Measurements from ENCODE around the gene TPI1.

The TPI1 gene

GRCh38 chr12:6828781-6829535 is 38.4 kb upstream of the TPI1 start:
- FAIRE-seq, result no peak

DNA sequence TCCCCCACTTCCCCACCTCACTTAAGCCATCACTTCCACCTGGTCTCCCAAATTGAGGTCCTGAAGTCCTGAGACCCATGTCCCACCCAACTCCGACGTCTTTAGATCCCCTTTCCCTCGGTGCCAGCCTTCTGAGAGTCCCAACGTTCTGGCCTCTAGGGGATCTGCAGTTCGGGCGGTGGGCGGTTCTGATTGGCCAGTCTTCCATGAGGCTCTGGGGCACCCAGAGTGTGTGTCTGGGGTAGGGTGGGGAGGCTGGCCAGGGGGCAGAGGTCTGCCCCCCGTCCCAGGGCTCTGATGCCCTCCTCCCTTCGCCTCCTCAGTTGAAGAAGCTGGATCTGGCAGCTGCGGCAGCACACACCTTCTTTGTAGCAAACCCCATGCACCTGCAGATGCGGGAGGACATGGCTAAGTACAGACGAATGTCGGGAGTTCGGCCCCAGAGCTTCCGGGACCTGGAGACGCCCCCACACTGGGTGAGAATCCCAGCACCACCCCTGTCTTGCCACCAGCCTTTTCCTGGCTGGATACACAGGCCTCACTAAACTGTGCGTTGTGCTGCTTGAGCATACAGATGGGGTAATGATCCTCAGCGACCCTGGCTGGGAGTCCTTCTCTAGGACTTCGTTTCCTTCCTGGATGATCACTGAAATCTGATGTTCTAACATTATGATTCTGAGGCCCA is 37.7 kb upstream of the TPI1 start:
- no peak for FAIRE-seq

DNA sequence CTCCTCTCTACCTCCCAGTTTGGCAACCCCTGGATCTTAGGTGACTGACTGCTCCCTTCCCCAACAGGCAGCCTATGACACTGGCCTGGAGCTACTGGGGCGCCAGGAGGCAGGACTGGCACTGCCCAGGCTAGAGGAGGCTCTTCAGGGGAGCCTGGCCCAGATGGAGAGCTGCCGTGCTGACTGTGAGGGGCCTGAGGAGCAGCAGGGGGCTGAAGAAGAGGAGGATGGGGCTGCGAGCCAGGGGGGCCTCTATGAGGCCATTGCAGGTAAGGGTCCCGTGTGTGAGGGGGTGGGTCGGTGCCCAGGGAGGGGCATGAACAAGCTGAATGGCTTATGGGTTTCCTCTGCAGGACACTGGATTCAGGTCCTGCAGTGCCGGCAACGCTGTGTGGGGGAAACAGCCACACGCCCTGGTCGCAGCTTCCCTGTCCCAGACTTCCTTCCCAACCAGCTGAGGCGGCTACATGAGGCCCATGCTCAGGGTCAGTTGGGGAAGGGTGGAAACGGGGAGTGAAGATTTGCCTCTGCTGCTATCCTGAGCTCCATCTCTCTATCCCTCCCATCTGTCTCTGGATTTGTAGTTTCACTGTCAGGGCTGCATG is 36.9 kb upstream of the TPI1 start:
- no peak for FAIRE-seq

GRCh38 chr12:6830999-6831398 is 36.3 kb upstream of the TPI1 start:
- FAIRE-seq, result no peak

DNA sequence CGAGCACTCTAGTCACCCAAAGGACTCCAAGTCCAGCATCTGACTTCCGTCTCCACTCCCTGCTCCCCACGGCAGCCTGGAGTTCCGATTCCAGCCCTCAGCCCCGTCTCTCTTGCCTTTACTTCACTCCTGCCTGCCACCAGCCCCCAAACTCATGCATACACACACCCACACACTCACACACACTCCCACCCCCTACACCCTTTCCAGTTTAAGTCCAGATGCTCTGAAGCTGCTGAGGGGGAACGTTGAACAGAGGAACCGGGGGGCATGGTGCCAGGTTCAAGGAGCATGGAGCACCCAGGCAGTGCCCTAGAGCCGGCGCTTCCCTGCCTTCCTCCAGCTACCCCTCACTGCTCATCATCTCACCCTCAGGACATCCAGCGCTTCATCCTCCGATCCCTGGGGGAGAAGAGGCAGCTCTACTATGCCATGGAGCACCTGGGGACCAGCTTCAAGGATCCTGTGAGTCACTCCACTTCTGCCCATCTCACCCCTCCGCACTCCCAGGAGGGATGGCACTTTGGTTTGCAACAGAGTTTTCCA is 35.8 kb upstream of the TPI1 start:
- FAIRE-seq, result no peak

DNA sequence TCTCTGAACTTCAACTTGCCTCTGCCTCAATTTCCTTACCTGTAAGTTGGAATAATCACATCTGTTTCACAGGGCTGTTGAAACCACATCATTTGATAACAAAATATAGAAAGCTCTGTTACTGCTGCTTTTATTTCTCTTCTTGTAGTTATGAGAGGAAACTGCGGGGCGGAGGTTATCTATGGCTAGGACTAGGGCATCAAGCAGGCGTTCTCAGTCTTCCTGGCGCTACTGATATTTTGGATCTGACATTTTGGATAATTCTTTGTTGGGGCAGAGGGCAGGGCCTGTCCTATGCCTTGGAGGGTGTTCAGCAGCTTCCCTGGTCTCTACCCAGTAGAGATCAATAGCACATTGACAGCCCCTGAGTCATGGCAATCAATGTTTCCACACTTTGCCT is 35.2 kb upstream of the TPI1 start:
- no peak for FAIRE-seq

GRCh38 chr12:6833189-6833890 is 34.0 kb upstream of the TPI1 start:
- FAIRE-seq, result no peak

DNA sequence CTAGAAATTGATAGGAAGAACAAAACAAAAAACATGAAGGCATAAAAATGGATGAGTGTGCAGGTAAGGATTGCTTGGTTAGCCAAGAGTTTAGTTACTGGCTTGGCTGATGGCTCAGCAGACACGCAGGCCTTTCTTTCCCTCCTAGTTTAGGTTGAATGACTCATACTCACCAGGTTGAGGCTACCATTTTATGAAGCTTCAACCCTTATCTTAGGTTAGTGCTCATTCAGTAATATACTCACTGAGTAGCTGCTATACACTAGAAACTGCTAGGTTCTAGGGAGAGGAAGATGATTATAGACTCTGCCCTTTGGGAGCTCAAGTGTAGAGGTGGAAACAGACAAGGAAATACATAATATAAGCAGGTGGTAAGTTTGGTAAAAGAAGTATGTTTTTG is 33.1 kb upstream of the TPI1 start:
- no peak for FAIRE-seq

- FAIRE-seq, result no peak
Observed at GRCh38 chr12:6834873-6835272, 32.5 kb upstream of the TPI1 start.

DNA sequence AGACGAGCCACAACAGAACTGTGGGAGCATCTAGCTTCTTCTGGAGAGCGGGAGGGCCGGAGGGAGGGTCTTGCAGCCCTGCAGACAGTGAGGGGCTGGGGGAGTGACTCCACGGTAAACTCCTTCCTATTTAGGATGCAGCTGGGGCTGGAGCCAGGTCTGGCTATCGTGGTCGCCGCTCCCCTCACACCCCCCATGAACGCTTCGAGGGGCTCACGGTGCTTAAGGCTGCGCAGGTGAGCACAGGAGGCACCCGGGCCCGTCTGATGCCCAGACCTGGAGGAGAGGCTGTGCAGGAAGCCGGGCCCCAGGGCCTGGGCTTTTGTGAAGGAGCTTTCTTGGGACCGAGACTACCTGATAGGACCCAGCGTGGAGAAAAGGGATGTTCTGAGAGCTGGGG is 30.5 kb upstream of the TPI1 start:
- no peak for FAIRE-seq

- FAIRE-seq, result no peak
Observed at GRCh38 chr12:6837370-6838060, 29.8 kb upstream of the TPI1 start.

DNA sequence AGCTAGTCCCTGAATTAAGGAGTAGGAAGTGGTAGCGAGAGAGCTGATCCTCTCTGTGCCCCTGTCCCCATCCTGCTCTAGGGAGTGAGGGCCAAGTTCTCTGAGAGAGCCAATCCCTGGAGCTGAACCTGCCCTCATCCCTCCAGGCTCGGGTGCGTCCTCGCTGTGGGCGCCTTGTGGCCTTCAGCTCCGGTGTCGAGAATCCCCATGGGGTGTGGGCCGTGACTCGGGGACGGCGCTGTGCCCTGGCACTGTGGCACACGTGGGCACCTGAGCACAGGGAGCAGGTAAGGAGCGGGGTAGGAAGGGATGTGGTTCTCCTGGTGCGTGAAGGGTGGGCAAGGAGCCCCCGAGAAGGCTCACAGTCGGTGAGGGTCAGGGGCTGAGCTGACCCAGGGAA is 28.5 kb upstream of the TPI1 start:
- FAIRE-seq, result no peak

DNA sequence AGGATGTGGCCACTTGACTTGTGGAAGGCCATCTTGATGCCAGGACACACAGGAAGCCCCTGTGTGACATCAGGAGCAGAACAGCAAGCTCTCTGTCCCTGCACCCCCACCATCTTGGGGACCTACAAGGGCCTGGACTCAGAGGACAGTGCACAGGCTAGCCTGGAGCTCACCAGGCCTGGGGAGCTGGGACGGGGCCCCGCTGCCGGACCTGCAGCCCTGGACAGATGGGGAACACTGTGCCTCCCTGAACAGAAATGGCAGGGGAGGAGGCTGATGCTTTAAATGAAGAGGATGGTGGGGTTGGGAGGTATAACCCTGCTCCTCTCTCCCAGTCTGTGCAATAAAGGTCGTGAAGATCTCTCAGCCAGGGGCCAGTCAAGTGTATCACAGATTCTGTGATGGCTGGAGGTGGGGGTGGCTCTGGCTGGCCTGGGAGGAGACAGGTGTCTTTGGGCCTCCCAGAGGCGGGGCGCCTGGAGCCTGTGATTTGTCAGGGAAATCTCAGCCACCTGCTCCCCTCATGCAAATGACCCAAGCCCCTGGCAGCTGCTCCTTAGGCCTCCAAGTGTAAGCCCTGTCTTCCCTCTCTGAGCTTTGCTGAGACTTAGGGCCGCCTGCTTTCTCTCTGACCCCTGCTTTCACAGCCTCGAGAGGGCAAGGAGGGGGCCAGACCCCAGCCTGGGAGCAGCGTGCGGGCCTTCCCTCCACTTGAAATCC is 27.7 kb upstream of the TPI1 start:
- FAIRE-seq, result no peak

- no peak for FAIRE-seq
Observed at GRCh38 chr12:6840330-6840729, 27.0 kb upstream of the TPI1 start.

DNA sequence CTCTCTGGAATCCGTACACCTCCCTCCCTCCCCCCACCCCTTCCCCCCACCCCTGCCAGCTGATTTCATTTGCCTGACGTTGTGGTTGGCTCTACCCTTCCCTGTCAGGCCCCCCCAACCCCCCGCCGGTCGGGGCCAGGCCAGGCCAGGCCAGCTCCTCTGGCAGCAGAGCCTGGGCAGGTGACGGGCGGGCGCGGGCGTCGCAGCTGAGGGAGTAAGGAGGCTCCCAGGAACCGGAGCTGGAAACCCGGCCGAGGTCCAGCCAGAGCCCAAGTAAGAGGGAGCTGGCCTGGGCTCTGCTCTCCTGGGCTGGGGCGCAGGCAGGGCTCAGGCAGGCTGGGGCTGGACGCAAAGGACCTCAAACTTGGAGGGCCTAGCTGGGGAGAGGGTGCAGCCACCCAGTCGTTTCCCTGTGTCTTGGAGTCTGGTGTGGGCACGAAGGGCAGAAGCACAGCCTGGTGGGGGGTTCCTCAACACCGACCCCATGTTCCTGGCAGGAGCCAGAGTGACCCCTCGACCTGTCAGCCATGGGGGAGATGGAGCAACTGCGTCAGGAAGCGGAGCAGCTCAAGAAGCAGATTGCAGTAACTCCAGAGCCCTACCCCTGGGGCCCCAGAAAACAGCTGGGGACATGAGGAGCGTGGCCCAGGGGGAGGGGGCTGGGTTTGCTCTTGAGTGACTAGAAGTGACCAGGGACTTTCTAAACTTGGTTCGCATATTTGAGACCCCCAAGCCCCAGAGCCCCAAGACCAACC is 26.4 kb upstream of the TPI1 start, which contains the start of gene GNB3:
TSS of gene GNB3 (plus strand) at position 165 of the 755 bp plus-strand sequence. CDS start at position 528, 363 bp downstream.
- no peak for FAIRE-seq

- no peak for FAIRE-seq
Observed at GRCh38 chr12:6842075-6842474, 25.3 kb upstream of the TPI1 start.

GRCh38 chr12:6843118-6843902 is 24.0 kb upstream of the TPI1 start:
- FAIRE-seq, result no peak

DNA sequence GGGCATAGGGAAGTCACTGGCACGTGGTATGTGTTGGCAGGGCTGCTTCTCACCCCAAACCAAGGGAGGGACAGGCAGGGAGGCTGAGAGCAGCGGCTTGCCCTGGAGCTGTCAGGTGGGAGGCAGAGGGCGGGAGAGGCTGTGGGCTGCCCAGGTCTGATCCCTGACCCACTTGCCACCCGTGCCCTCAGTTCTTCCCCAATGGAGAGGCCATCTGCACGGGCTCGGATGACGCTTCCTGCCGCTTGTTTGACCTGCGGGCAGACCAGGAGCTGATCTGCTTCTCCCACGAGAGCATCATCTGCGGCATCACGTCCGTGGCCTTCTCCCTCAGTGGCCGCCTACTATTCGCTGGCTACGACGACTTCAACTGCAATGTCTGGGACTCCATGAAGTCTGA is 21.9 kb upstream of the TPI1 start:
- FAIRE-seq, result no peak

DNA sequence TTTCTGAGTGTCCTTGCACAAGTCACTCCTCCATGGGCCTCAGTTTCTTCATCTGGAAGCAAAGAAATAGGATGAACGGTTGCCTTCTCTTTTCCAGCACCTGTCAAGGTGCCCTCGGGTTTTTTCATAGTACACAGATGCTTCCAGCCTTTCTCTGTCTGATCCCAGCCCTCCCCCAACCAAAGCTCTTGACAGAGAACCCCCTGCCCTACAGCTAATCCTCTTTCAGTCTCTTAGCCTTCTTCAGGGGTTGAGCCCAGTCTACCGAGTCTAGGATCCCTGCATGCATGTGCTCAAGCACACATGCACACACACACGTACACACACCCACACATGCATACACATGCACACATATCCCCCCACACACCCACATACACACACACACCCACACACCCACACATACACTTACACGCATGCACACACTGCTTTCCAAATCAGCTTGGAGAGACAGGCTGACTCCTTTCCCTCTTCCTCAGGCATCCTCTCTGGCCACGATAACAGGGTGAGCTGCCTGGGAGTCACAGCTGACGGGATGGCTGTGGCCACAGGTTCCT is 20.9 kb upstream of the TPI1 start:
- no peak for FAIRE-seq

- no peak for FAIRE-seq
Observed at GRCh38 chr12:6847676-6848075, 19.7 kb upstream of the TPI1 start.

All from islet of Langerhans (tissue), 1 donor.